ENCODE data around the gene C3orf18.

C3orf18 gene

DNA sequence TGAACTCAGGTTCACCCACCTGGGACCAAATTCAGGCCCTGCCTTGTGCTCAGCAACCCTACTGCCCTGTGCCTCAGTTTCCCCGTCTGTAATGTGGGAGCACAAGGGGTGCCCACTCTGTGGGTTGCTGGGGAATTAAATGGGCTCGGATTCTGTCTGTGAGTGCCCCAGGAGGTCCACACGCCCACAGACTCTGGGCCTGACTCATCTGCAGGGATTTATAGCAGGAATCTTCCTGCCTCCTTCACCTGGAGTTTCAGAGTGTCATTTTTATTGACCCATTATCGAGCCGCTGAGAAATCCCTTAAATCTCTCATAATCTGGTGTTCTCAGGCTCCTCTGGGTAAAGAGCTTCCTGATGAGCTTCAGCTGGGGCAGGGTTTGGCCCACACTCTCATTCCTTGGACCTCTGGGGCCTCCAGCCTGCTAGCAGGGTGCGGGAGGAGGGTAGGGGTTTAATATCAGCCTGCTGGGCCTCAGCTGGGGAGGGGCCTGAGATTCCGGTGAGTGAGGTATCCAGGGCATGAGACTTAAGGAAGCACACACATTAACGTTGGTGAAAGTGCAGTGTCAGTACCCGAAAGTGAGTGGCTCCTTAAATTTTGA lies 16.4 kb downstream of the C3orf18 start:
- TF ChIP-seq, protein P1, sequence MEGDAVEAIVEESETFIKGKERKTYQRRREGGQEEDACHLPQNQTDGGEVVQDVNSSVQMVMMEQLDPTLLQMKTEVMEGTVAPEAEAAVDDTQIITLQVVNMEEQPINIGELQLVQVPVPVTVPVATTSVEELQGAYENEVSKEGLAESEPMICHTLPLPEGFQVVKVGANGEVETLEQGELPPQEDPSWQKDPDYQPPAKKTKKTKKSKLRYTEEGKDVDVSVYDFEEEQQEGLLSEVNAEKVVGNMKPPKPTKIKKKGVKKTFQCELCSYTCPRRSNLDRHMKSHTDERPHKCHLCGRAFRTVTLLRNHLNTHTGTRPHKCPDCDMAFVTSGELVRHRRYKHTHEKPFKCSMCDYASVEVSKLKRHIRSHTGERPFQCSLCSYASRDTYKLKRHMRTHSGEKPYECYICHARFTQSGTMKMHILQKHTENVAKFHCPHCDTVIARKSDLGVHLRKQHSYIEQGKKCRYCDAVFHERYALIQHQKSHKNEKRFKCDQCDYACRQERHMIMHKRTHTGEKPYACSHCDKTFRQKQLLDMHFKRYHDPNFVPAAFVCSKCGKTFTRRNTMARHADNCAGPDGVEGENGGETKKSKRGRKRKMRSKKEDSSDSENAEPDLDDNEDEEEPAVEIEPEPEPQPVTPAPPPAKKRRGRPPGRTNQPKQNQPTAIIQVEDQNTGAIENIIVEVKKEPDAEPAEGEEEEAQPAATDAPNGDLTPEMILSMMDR (IDR thresholded peaks at IDR 0.05): no peak

GRCh38 chr3:50550079-50550736 lies 17.3 kb downstream of the C3orf18 start:
- TF ChIP-seq, protein P1 (IDR thresholded peaks at IDR 0.05): peak; percentile 78

DNA sequence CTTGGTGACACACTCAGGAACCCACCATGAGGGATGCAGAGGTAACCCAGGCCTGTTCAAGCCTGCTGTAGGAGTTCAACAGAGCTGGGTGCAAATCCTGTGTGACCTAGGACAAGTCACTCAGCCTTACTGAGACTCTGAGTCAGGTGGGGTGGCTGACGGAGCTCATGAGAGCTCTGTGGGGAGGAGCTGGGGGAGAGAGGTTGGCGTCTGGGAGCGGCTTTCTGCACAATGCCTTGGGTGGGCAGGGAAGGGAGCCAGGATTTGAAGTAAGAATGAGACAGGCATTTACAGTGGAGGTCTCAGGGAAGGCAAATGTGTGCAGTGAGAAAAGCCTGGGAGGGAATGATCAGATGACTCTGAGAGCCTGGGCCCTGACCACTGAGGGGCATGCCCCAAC lies 18.3 kb downstream of the C3orf18 start:
- TF ChIP-seq, protein P1 (IDR thresholded peaks at IDR 0.05): no peak

GRCh38 chr3:50545781-50546180 lies 21.8 kb downstream of the C3orf18 start:
- TF ChIP-seq, protein P1 (IDR thresholded peaks at IDR 0.05): no peak

GRCh38 chr3:50542177-50543034 lies 25.1 kb downstream of the C3orf18 start:
- TF ChIP-seq, protein P1 (IDR thresholded peaks at IDR 0.05): peak; percentile 84

DNA sequence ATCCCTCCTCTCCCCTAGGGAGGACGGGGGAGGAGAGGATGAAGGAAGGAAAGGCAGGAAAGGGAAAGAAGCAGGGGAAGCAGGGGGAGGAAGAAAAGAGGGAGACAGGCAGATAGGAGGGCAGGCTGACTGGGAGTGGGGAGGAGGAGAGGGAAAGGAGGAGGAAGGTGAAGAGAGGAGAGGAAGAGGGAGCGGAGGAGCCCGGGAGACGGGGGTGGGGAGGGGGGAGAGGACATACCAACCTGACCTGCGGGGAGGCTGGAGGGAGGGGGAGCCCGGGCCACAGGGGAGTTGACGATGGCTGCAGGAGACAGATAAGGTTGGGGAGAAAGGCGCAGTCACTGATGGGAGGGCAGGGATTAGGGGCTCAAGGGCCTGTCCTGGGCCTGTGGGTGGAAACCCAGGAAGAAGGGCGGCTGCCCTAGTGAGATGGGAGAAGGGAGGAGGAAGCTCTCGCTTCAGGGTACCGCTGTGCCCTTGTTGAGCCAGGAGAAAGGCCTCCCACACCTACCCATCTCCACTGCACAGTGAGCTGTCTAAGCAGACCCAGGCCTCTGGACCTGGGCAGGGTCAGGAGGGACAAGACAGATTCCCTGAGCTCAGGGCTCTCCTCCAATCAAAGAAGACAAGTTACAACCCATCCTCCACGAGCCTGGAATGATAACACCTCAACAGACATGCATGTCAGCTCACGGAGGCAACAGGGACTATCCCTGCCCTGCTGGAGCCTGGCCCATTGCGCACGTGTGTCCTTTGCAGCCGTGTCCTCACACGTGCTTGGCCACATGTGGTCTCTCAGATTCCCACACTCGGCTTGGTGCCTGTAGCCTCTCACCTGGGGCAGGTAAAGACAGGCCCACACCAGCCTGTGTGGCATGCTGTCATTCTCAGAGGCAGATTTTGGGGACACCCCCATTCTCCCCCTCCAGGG lies 27.9 kb downstream of the C3orf18 start:
- TF ChIP-seq, protein P1 (IDR thresholded peaks at IDR 0.05): no peak

Measured in LNCAP (cell line).